Activated naive CD4-positive, alpha-beta T cell treated with anti-CD3 and anti-CD28 coated beads for 36 hours (primary cell): ENCODE data around the gene EPHA4. TPM values are rescaled to one million over a fixed set of nuclear protein-coding genes. Genes with fewer than 3 reads are reported as not detected.

ENCODE experiments used
- CTCF ChIA-PET: fragments of 350-600 bp; sonication (Branson Sonifier 250); formaldehyde crosslinking; loops from one replicate; lab custom pipeline; 2021; ENCODE audit warnings: antibody characterized with exemption; lab: Charles Lee
- DNase-seq: peaks from one replicate; pipeline ENCODE4 v3.0.0-alpha.2; 2020
- H3K27ac Mint-ChIP-seq: one replicate; pipeline ENCODE4 v1.8.0; 2021; ENCODE audit warnings: mild to moderate bottlenecking, mixed read lengths
- H3K27me3 Mint-ChIP-seq: one replicate; pipeline ENCODE4 v1.8.0; 2021; ENCODE audit warnings: low read depth, mixed read lengths
- H3K36me3 Mint-ChIP-seq: one replicate; pipeline ENCODE4 v1.8.0; 2021; ENCODE audit warnings: low read depth, mixed read lengths
- H3K4me1 Mint-ChIP-seq: one replicate; pipeline ENCODE4 v1.8.0; 2021; ENCODE audit warnings: low read depth, mixed read lengths
- H3K4me3 Mint-ChIP-seq: one replicate; pipeline ENCODE4 v1.8.0; 2021; ENCODE audit warnings: mild to moderate bottlenecking, moderate library complexity, mixed read lengths
- H3K9me3 Mint-ChIP-seq: one replicate; pipeline ENCODE4 v1.8.0; 2021; ENCODE audit warnings: mixed read lengths
- intact Hi-C: fragments of 100-400 bp; cut with micrococcal nuclease; formaldehyde crosslinking; loops from one replicate; pipeline ENCODE4 v1.15.1; 2023
- total RNA-seq, 2 experiments: library from RNA; stranded (reverse); gene quantifications; one replicate each; pipeline ENCODE4 v1.2.3, GENCODE V29; 2021

EPHA4 gene
- total RNA-seq, 2 experiments from 2014 or later: 1.3 to 3.0 TPM

DNA sequence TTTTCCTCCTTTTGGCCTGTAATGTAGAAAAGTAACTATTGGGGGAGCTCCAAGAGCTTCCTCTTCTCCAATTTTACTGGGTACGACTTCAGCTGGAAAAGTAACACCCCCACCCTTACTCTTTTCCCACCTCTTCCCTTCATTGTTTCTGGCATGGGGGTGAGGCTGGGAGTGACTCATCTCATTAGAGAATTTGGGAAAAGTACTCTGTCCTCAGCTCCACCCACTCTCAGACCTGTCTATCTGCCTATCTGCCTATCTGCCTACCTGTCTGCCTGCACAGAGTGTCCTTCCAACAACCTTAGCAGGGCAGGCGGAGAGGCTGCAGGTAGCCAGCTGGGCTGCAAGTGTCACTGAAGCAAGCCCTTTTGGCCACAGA is 93.6 kb downstream of the EPHA4 start:
- DNase-seq: no peak
- Mint-ChIP-seq H3K4me3 (no peak overlapping the region), H3K4me1 (no peaks in the 10 kb centered on the region)

DNA sequence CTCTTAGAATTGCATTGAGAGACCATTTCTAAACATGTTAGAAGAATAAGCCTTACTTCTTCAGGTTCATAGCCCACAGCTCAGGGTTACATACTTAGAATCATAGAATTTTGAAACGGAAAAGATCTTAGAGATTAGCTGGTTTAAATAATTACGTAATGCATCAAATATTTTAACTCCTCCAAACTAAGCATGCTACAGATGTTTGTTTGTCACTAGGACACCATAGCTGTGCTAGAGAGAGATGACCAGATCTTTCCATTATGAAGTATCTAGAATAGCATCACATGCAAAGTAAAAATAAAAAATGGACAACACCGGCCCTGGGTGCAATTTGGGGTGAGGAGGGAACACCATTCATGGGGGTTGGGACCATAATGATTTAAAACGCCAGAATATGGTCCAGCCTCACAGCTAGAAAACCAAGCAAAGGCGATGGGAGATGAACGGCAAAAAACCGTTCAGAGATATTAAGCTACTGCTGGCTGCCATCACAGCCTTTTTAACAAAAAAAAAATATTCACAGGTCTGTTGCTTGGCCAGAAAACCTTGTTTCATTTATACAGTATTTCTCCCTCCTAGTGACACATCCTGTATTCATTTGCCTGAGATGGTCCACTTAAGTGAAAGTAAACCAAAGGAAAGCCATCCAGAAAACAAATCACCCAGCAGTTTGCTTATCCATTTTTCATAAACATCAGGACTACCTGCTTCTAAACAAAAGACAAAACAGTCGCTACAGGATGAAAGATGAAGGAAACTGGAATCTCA is 94.2 kb downstream of the EPHA4 start:
- CTCF ChIA-PET: interaction anchor here (0.6 to 0.7 kb wide), 2 partner anchors 379 to 630 kb away, joined by 3 read pairs; no protein-coding TSS in a partner anchor
- H3K4me3 Mint-ChIP-seq: no peak overlapping the region
- H3K27ac Mint-ChIP-seq: no peak overlapping the region
- H3K36me3 Mint-ChIP-seq: no peaks in the 10 kb centered on the region
- H3K27me3 Mint-ChIP-seq: no peaks in the 10 kb centered on the region
- DNase-seq: no peak
- no peaks in the 10 kb centered on the region for H3K9me3 Mint-ChIP-seq
- H3K4me1 Mint-ChIP-seq: no peaks in the 10 kb centered on the region
- intact Hi-C loops: no loop called here

More for the DNA sequence above, 93.6 kb downstream of the EPHA4 start:
- CTCF ChIA-PET: interaction anchor here (0.6 kb wide), 1 partner anchor 379 kb away, joined by 3 read pairs; no protein-coding TSS in a partner anchor
- H3K9me3 Mint-ChIP-seq: no peaks in the 10 kb centered on the region
- no peaks in the 10 kb centered on the region for H3K27me3 Mint-ChIP-seq
- no peaks in the 10 kb centered on the region for H3K36me3 Mint-ChIP-seq
- no peak overlapping the region for H3K27ac Mint-ChIP-seq
- intact Hi-C loops: no loop called here

DNA sequence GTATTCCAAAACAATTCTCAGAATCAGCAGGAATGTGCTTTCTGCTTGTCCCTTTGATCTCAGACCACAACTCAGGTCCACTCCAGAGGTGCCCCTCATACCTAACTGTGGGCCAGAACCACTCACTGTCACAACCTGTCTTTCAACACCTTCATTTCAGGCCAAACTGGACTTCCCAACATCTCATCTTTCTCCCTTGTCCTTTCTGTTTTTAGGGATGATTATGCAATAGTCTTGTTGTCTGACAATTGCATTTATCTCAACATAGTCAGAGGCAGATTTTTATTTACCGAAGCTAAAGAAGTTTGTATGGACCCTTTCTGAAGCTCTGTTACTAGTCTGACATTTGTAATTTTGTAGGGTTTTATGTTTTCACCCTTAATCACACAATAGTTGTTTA is 95.9 kb downstream of the EPHA4 start:
- CTCF ChIA-PET: no interaction called here
- Mint-ChIP-seq H3K27ac (no peak overlapping the region), H3K4me1 (no peaks in the 10 kb centered on the region), H3K9me3 (no peaks in the 10 kb centered on the region), H3K36me3 (no peaks in the 10 kb centered on the region), H3K27me3 (no peaks in the 10 kb centered on the region), H3K4me3 (no peak overlapping the region)
- intact Hi-C loops: no loop called here
- no peak for DNase-seq

DNA sequence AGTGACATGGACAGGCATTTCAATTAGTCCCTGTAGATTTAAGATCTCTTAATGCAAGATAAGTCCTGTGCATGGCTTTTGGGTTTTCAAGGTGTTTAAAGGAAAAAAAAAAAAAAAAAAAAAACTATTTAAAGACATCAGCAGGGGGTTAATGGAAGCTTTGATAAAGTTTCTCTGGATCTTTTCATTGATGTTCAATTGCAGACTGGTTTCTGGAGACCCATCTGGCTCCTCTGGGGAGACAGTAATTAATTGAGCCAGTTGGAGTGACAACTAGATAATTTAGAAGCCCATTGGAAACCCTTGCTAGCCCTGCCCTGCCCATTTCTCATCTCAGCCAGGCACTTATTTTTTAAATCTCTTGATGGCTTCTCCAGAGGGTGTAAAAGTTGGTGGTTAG is 98.7 kb downstream of the EPHA4 start:
- intact Hi-C loops: no loop called here
- Mint-ChIP-seq H3K36me3 (no peaks in the 10 kb centered on the region), H3K9me3 (no peaks in the 10 kb centered on the region), H3K27me3 (no peaks in the 10 kb centered on the region), H3K4me1 (no peaks in the 10 kb centered on the region), H3K4me3 (no peak overlapping the region), H3K27ac (no peak overlapping the region)
- CTCF ChIA-PET: no interaction called here
- no peak for DNase-seq

DNA sequence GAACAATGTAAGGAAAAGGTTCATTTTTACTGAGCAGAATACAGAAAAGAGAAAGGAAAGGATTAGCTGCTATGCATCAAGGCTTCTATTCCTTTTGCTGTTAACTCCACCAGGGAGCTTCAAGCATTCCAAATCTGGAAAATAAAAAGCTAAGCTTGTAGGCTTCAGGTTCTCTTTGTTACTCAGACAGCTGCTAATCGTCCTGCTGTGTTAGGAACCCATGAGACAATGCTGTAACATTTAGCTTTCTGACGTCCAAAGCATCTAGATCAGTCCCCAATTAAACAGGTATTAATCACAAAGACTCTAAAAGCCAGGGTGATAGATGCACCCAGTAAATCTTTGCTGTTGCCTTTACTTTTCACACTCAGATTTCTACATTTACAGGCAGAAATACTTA is 103.8 kb downstream of the EPHA4 start:
- Mint-ChIP-seq H3K27me3 (peaks cover 6% of the 10 kb centered on the region), H3K4me3 (no peak overlapping the region), H3K27ac (no peak overlapping the region), H3K36me3 (no peaks in the 10 kb centered on the region), H3K4me1 (peaks cover 16% of the 10 kb centered on the region), H3K9me3 (no peaks in the 10 kb centered on the region)
- DNase-seq: no peak
- intact Hi-C loops: loop anchor here (5.0 kb wide), 1 partner anchor 104 kb away; the partner anchor contains the start of gene EPHA4
- CTCF ChIA-PET: no interaction called here

DNA sequence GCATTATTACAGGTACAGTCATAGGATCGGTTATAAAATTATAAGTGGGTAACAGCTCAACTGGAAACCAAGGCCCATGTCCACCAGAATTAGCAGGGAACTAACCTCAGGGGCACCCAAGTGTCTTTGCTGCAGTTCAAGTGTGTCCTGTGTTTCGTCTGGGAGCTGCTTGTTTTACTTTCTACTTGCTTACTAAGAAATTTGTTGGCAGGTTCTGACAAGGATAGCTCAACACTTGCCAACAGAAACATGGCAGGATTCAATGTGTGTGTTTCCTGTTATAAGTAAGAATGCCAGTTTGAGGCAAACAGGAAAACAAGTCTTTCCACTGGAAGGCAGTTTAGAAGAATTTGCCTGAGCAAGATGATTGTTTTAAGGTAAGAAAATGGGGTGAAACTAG is 104.5 kb downstream of the EPHA4 start:
- no peak overlapping the region for H3K27ac Mint-ChIP-seq
- H3K9me3 Mint-ChIP-seq: no peaks in the 10 kb centered on the region
- no peak for DNase-seq
- no peak overlapping the region for H3K4me3 Mint-ChIP-seq
- H3K27me3 Mint-ChIP-seq: peaks cover 6% of the 10 kb centered on the region
- intact Hi-C loops: loop anchor here (5.0 kb wide), 1 partner anchor 105 kb away; the partner anchor contains the start of gene EPHA4
- CTCF ChIA-PET: no interaction called here
- H3K36me3 Mint-ChIP-seq: no peaks in the 10 kb centered on the region
- H3K4me1 Mint-ChIP-seq: peaks cover 19% of the 10 kb centered on the region

DNA sequence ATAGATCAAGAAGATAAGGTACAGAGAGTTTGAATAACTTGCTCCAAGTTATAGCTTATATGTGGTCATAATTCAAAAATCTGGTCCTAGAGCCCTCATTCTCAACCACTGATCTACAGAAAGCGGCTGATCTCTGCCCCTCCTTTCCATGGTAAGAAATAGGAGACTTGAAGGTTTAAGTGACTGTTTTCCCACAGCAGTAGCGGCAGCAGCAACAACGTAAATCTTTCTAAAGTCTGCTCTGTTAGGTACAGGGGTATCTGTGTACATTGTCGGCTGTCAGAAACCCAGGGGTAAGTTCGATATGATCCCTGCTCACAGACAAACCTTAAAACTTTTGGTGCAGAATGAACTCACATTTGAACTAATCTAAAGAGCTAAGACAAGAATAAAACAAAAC is 105.4 kb downstream of the EPHA4 start:
- no peak overlapping the region for H3K27ac Mint-ChIP-seq
- H3K36me3 Mint-ChIP-seq: no peaks in the 10 kb centered on the region
- no peak for DNase-seq
- peaks cover 19% of the 10 kb centered on the region for H3K4me1 Mint-ChIP-seq
- no peak overlapping the region for H3K4me3 Mint-ChIP-seq
- no peaks in the 10 kb centered on the region for H3K9me3 Mint-ChIP-seq
- CTCF ChIA-PET: no interaction called here
- intact Hi-C loops: loop anchor here (5.0 kb wide), 1 partner anchor 106 kb away; the partner anchor contains the start of gene EPHA4
- peaks cover 6% of the 10 kb centered on the region for H3K27me3 Mint-ChIP-seq

DNA sequence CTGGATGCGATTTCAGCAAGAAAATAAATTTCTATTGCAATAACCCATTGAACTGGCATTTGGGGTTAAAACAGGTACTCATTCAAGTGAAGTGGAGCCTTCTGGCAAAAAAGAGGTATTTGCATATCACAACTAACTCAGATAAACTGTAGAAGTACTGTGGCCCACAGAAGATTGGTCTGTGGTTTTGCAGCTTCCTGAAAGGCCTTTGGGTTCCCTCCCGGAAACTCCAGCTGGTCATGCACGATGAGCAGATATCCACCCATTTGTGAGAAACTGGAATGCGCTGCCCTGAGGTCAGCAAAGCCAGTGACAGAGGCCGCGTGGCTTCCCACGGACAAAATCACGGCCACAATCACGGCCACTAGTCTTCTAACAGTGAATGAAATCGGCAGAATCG is 106.3 kb downstream of the EPHA4 start:
- H3K9me3 Mint-ChIP-seq: no peaks in the 10 kb centered on the region
- peak; percentile 6 for DNase-seq
- H3K27ac Mint-ChIP-seq: no peak overlapping the region
- intact Hi-C loops: loop anchor here (5.0 kb wide), 1 partner anchor 107 kb away; the partner anchor contains the start of gene EPHA4
- H3K4me3 Mint-ChIP-seq: no peak overlapping the region
- CTCF ChIA-PET: no interaction called here
- H3K36me3 Mint-ChIP-seq: no peaks in the 10 kb centered on the region
- peaks cover 10% of the 10 kb centered on the region for H3K27me3 Mint-ChIP-seq
- H3K4me1 Mint-ChIP-seq: peaks cover 19% of the 10 kb centered on the region

DNA sequence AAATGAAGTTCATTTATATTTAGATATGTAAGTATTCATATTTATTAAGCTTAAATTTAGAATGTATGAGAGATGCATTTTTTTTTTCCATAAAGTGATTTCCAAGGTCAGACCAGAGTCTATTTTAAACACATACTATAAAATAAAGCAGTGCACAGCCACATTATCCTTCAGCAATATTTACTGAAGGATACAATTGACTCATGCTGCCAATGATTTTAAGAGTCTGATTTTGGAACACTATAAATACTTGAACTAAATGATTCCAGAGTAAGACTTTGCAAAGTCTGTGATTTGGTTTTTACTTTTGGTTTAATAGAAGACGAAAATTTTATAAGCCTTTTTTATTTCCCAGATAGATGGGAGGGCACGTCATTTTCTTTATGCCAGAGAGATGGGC is 107.1 kb downstream of the EPHA4 start:
- no peak for DNase-seq
- CTCF ChIA-PET: no interaction called here
- Mint-ChIP-seq H3K27me3 (peaks cover 10% of the 10 kb centered on the region), H3K4me3 (no peak overlapping the region), H3K9me3 (no peaks in the 10 kb centered on the region), H3K36me3 (no peaks in the 10 kb centered on the region), H3K4me1 (peaks cover 19% of the 10 kb centered on the region), H3K27ac (no peak overlapping the region)
- intact Hi-C loops: loop anchor here (5.0 kb wide), 1 partner anchor 107 kb away; the partner anchor contains the start of gene EPHA4

DNA sequence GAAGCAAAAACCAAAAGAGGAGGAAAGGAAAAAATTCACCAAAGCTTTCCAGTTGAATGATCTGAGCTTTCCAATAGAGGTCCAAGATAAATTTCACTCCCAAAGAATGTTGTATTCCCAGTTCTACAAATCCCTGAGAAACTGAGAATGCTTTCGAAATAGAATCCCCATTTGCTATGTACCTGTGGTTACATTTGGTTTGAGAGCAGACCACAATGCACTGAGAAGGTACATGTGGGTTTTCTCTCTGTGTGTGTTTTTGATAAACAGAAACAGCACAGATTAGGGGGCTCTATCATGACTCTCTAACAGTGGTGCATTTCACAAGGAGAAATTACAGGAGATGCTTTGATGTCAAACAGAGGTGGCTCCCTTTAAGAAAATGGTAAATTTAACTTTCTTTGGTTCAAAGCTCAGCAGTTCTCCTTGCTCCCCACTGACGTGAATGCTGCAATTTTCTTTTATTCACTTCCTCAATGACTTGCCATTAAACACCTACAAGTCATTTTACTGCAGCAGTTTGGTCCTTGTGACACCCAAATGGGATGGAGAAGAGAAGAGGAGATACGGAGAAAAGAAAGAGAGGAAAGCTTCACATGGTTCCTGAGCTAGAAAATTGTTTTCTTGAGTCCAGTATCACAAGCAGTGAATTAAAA is 108.7 kb downstream of the EPHA4 start:
- Mint-ChIP-seq H3K27ac (no peak overlapping the region), H3K27me3 (peaks cover 14% of the 10 kb centered on the region), H3K4me3 (no peak overlapping the region), H3K4me1 (peaks cover 19% of the 10 kb centered on the region), H3K9me3 (no peaks in the 10 kb centered on the region), H3K36me3 (no peaks in the 10 kb centered on the region)
- DNase-seq: no peak
- intact Hi-C loops: no loop called here
- CTCF ChIA-PET: no interaction called here

DNA sequence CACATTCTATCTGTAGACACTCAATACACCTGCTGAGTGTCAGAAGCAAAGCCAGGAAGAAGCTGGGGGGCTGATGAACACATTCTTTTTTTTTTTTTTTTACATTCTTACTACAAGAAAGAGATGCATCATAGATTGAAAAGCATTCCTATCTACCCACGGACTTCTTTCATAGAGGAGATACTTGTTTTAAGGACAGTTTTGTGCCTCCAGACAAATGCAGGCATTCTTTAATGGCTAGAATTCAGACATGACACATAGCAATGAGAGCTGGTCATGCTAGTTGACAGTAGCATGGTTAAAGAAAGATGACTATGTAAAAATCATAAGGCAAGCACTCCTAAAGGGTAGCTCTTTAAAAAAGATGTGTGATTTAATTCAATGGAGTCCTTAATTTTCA is 110.2 kb downstream of the EPHA4 start:
- CTCF ChIA-PET: no interaction called here
- H3K27me3 Mint-ChIP-seq: peaks cover 14% of the 10 kb centered on the region
- intact Hi-C loops: no loop called here

DNA sequence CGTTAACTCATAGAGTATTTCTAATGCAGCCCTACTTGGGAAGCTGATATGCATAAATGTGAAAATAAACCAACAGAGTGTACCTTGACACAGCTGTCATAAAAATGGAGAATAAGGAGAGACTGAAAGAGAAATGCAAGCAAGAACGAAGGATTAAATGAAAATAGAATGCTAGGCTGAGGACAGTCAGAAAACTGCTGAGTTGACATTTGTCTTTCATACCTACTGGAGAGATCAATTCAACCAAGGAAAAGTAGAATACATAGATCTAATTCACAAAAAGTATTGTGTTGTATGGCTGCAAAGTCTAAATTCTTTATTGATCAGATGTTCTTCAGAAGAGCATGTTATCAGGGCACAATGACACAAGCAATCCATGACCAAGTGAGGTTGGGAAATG is 112.0 kb downstream of the EPHA4 start:
- Mint-ChIP-seq H3K27ac (no peak overlapping the region), H3K36me3 (no peaks in the 10 kb centered on the region), H3K27me3 (peaks cover 14% of the 10 kb centered on the region), H3K4me3 (no peak overlapping the region), H3K4me1 (peaks cover 10% of the 10 kb centered on the region), H3K9me3 (no peaks in the 10 kb centered on the region)
- intact Hi-C loops: no loop called here
- CTCF ChIA-PET: no interaction called here
- no peak for DNase-seq

More for the DNA sequence above, 110.2 kb downstream of the EPHA4 start:
- Mint-ChIP-seq H3K9me3 (no peaks in the 10 kb centered on the region), H3K4me3 (no peak overlapping the region), H3K36me3 (no peaks in the 10 kb centered on the region), H3K27ac (no peak overlapping the region), H3K4me1 (peaks cover 19% of the 10 kb centered on the region)
- DNase-seq: no peak
